T-cell (primary cell): ENCODE results near the gene NRF1. TPM values are rescaled to one million over a fixed set of nuclear protein-coding genes. Genes with fewer than 3 reads are reported as not detected.

ENCODE experiments used
- ATAC-seq, 4 experiments: fragments of 200-7000 bp in 3 of 4; fragments of 150-1000 bp in 1 of 4; cut with Tn5 transposase; replicated peaks in 1 of 4; 1 replicate in 3 of 4; 2 replicates in 1 of 4; pipeline ENCODE4 v1.10.0; 2021; ENCODE audit warnings: moderate library complexity in 3 of 4, mild to moderate bottlenecking in 2 of 4, moderate number of reproducible peaks in 1 of 4
- CTCF ChIA-PET, 2 donors: fragments of 300-600 bp; sonication (Branson Sonifier 250); formaldehyde crosslinking; loops; one replicate each; lab custom pipeline; 2022; ENCODE audit warnings: antibody characterized with exemption in 2 of 2; lab: Charles Lee
- POLR2A ChIA-PET, 2 donors: fragments of 300-600 bp; sonication (Branson Sonifier 250); formaldehyde crosslinking; loops; one replicate each; lab custom pipeline; 2022; ENCODE audit warnings: antibody characterized with exemption in 2 of 2; lab: Charles Lee
- DNase-seq, 35 experiments: peaks; one replicate each; pipeline versions ENCODE4 v3.0.0 to v3.0.0-alpha.2; 2013 to 2023
- H3K27ac ChIP-seq: one replicate; pipeline ENCODE4 v1.5.1; 2013; ENCODE audit warnings: low read length
- H3K27me3 ChIP-seq, 2 experiments: replicated peaks in 1 of 2; 1 replicate in 1 of 2; 2 replicates in 1 of 2; pipeline versions ENCODE4 v1.6.1 to v1.7.0; 2013; ENCODE audit warnings: low read length in 1 of 2, mixed read lengths in 1 of 2; ENCODE audit not compliant: control insufficient read depth in 2 of 2, insufficient read depth in 2 of 2; ENCODE audit errors: extremely low read depth in 1 of 2
- H3K36me3 ChIP-seq, 2 donors: 1 replicate in 1 of 2; 2 replicates in 1 of 2; pipeline versions ENCODE4 v1.6.1 to v1.7.0; 2013; ENCODE audit warnings: low read length in 1 of 2; ENCODE audit not compliant: control insufficient read depth in 2 of 2, insufficient read depth in 1 of 2; ENCODE audit errors: extremely low read depth in 1 of 2
- H3K4me1 ChIP-seq, 2 experiments: 1 replicate in 1 of 2; 2 replicates in 1 of 2; pipeline versions ENCODE4 v1.6.1 to v1.7.0; 2013; ENCODE audit warnings: low read length in 2 of 2, mixed read lengths in 1 of 2; ENCODE audit not compliant: insufficient read depth in 2 of 2, control insufficient read depth in 1 of 2; ENCODE audit errors: extremely low read depth in 1 of 2
- H3K4me3 ChIP-seq, 2 donors: 1 replicate in 1 of 2; 2 replicates in 1 of 2; pipeline versions ENCODE4 v1.5.1 to v1.7.0; 2013; ENCODE audit warnings: mild to moderate bottlenecking in 2 of 2, low read length in 1 of 2, moderate library complexity in 1 of 2; ENCODE audit not compliant: control insufficient read depth in 1 of 2; ENCODE audit errors: extremely low read depth in 1 of 2
- H3K9me3 ChIP-seq: 2 replicates; pipeline ENCODE4 v1.7.0; 2013
- H3K27ac Mint-ChIP-seq, 2 donors: one replicate each; pipeline ENCODE4 v1.8.0; 2020 to 2021; ENCODE audit warnings: mild to moderate bottlenecking in 2 of 2, mixed read lengths in 2 of 2
- H3K27me3 Mint-ChIP-seq, 2 donors: one replicate each; pipeline ENCODE4 v1.8.0; 2021 to 2022; ENCODE audit warnings: mixed read lengths in 2 of 2
- H3K36me3 Mint-ChIP-seq: one replicate; pipeline ENCODE4 v1.8.0; 2021; ENCODE audit warnings: mixed read lengths
- H3K4me1 Mint-ChIP-seq, 3 donors: one replicate each; pipeline ENCODE4 v1.8.0; 2020 to 2022; ENCODE audit warnings: mixed read lengths in 3 of 3, mild to moderate bottlenecking in 1 of 3
- H3K4me3 Mint-ChIP-seq, 3 donors: one replicate each; pipeline ENCODE4 v1.8.0; 2020 to 2022; ENCODE audit warnings: mild to moderate bottlenecking in 3 of 3, mixed read lengths in 3 of 3, moderate library complexity in 3 of 3
- H3K9me3 Mint-ChIP-seq, 3 donors: one replicate each; pipeline ENCODE4 v1.8.0; 2020 to 2022; ENCODE audit warnings: mixed read lengths in 3 of 3
- WGBS: methylation state at CpG from one replicate; pipeline ENCODE4 v1.1.5; 2013; ENCODE audit warnings: missing lambda C conversion rate; ENCODE audit not compliant: insufficient coverage; 5-methylcytosine and 5-hydroxymethylcytosine counted together
- total RNA-seq, 35 experiments: library from RNA in 6 of 35; stranded (reverse) in 6 of 35; fragments of 120-200 nt in 1 of 35; gene quantifications; one replicate each; pipeline versions ENCODE4 v1.2.1 to v1.2.4 and lab custom pipeline; 2013 to 2026

NRF1 gene
- total RNA-seq, 5 donors from 2014 or later (not counting 1 experiment from before 2014, with no cell fraction given), result 31.5 to 38.0 (median 35.6) TPM

GRCh38 chr7:129784783-129785684, 173.5 kb downstream of the NRF1 start:
- H3K4me1 Mint-ChIP-seq, result peaks cover 40 to 50% (median 44%) of the 10 kb centered on the region in 3 donors
- peaks cover 27 to 89% of the 10 kb centered on the region in 2 experiments for H3K27me3 ChIP-seq
- peaks cover 59 to 75% of the 10 kb centered on the region in 2 donors for H3K27me3 Mint-ChIP-seq
- H3K9me3 Mint-ChIP-seq, result no peaks in the 10 kb centered on the region
- no peak overlapping the region for H3K27ac ChIP-seq
- WGBS, result 7% methylated on average over 24 of the region's 37 CpGs
- ChIA-PET CTCF (no interaction called here), POLR2A (no interaction called here)
- no peak overlapping the region for H3K27ac Mint-ChIP-seq
- no peaks in the 10 kb centered on the region for H3K9me3 ChIP-seq
- peak overlapping the region in 1 of 2 donors; percentile 46 for H3K4me3 ChIP-seq
- no peak for ATAC-seq
- DNase-seq, result peak in 1 of 35 experiments; percentile 12
- H3K4me1 ChIP-seq, result peaks cover 26 to 58% of the 10 kb centered on the region in 2 experiments
- no peaks in the 10 kb centered on the region for H3K36me3 ChIP-seq
- peak overlapping the region; percentile 41 to 86 (median 41) for H3K4me3 Mint-ChIP-seq
- no peaks in the 10 kb centered on the region for H3K36me3 Mint-ChIP-seq

DNA sequence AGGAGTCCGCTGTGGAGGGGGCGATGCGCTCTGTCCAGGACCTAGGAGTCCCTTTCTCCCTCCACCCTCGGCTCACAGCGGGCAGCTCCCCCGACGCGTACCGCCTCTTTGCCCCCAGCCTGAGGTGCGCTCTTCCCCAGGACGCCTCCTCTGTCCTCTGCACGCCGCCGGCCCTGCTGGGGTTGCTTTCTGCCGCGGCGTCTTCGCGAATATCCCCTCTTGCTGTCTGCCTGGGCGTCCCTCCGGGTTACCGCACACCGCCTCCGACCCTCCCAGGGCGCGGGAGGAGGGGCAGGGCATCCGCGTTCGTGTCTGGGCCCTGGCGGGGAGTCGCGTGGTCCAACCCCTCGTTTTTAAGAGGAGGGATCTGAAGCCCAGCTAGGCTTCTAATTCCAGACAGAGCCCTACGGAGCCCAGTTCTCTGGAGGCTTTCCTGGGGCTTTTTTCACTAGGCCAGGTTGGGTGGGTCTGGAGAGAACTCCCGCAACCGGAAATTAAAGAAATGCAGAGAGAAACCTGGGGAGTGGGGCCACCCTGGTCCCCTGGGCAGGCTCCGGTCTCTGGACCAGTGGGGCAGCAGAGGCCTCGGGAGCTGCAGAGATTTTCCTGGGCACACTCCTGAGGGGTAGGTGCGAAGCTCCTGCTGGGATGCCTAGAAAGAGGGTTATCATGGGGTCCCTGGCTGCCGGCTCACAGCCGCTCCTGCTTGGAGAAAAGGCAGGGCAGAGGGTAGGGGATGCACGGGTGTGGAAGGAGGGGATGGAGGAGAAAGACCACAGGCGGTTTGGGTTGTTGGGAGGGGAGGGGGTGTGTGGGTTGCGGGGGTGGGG, 174.4 kb downstream of the NRF1 start:
- peak overlapping the region; percentile 41 to 86 (median 41) for H3K4me3 Mint-ChIP-seq
- POLR2A ChIA-PET, result interaction anchor here in 1 of 2 donors (0.6 kb wide), 2 partner anchors 167 to 1775 kb away, joined by 3 read pairs; partner anchors contain the start of gene UBE2H

GRCh38 chr7:129786825-129787563, 175.5 kb downstream of the NRF1 start:
- Mint-ChIP-seq H3K36me3 (no peaks in the 10 kb centered on the region), H3K27ac (no peak overlapping the region), H3K4me3 (peak overlapping the region in 1 of 3 donors; percentile 86), H3K9me3 (no peaks in the 10 kb centered on the region), H3K4me1 (peaks cover 31 to 41% (median 36%) of the 10 kb centered on the region in 3 donors), H3K27me3 (peaks cover 54 to 74% of the 10 kb centered on the region in 2 donors)
- no peaks in the 10 kb centered on the region for H3K9me3 ChIP-seq
- H3K27me3 ChIP-seq, result peaks cover 28 to 81% of the 10 kb centered on the region in 2 experiments
- H3K27ac ChIP-seq, result no peak overlapping the region
- 54% methylated on average over 12 of the region's 13 CpGs for WGBS
- ChIA-PET POLR2A (interaction anchor here in 1 of 2 donors (0.6 kb wide), 1 partner anchor 1774 kb away, joined by 3 read pairs; no protein-coding TSS in a partner anchor), CTCF (no interaction called here)
- peaks cover 16 to 41% of the 10 kb centered on the region in 2 experiments for H3K4me1 ChIP-seq
- ATAC-seq (no peak), DNase-seq (no peak)
- no peak overlapping the region for H3K4me3 ChIP-seq
- no peaks in the 10 kb centered on the region for H3K36me3 ChIP-seq

More for the DNA sequence above, 174.4 kb downstream of the NRF1 start:
- peaks cover 39 to 50% (median 43%) of the 10 kb centered on the region in 3 donors for H3K4me1 Mint-ChIP-seq
- no peaks in the 10 kb centered on the region for H3K9me3 Mint-ChIP-seq
- Histone ChIP-seq H3K27ac (no peak overlapping the region), H3K36me3 (no peaks in the 10 kb centered on the region), H3K27me3 (peaks cover 31 to 90% of the 10 kb centered on the region in 2 experiments), H3K9me3 (no peaks in the 10 kb centered on the region), H3K4me3 (peak overlapping the region in 1 of 2 donors; percentile 46), H3K4me1 (peaks cover 22 to 52% of the 10 kb centered on the region in 2 experiments)
- 3% methylated on average over 33 of the region's 44 CpGs for WGBS
- H3K27ac Mint-ChIP-seq, result no peak overlapping the region
- CTCF ChIA-PET, result interaction anchor here in 1 of 2 donors (0.9 kb wide), 1 partner anchor 52 kb away, joined by 4 read pairs; no protein-coding TSS in a partner anchor
- DNase-seq (peak in 1 of 35 experiments; percentile 30), ATAC-seq (peak in 3 of 4 experiments; percentile 32 to 45 (median 37))
- no peaks in the 10 kb centered on the region for H3K36me3 Mint-ChIP-seq
- peaks cover 60 to 77% of the 10 kb centered on the region in 2 donors for H3K27me3 Mint-ChIP-seq

DNA sequence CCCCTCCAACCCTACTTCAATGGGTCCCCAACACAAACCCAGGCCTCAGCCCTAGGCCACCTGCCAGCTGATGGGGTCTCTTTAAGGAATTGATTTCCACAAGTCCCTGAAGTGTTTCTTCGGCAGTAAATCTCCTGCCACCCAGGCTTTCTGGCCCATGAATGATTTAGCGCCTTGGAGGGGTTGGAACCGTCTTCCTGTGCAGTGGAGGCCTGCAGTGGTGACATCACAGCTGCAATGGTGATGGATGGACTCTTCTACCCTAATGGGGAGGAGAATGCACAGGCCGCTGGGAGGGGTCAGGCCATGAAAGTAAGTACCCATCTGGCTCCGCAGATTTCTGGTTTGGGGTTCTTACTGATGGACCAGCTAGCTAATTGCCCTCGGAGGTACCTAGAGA, 177.5 kb downstream of the NRF1 start:
- DNase-seq (no peak), ATAC-seq (no peak)
- Mint-ChIP-seq H3K4me1 (peaks cover 14 to 23% (median 19%) of the 10 kb centered on the region in 3 donors), H3K36me3 (no peaks in the 10 kb centered on the region), H3K4me3 (no peak overlapping the region), H3K9me3 (no peaks in the 10 kb centered on the region), H3K27me3 (peaks cover 39 to 56% of the 10 kb centered on the region in 2 donors), H3K27ac (no peak overlapping the region)
- ChIA-PET CTCF (no interaction called here), POLR2A (no interaction called here)
- Histone ChIP-seq H3K36me3 (no peaks in the 10 kb centered on the region), H3K27me3 (peaks cover 17 to 68% of the 10 kb centered on the region in 2 experiments), H3K4me3 (no peak overlapping the region), H3K9me3 (no peaks in the 10 kb centered on the region), H3K27ac (no peak overlapping the region), H3K4me1 (peaks cover 4 to 22% of the 10 kb centered on the region in 2 experiments)
- WGBS, result 98% methylated on average over 4 of the region's 6 CpGs

GRCh38 chr7:129789652-129790051, 178.1 kb downstream of the NRF1 start:
- CTCF ChIA-PET, result no interaction called here
- Mint-ChIP-seq H3K4me3 (no peak overlapping the region), H3K4me1 (peaks cover 14 to 21% (median 17%) of the 10 kb centered on the region in 3 donors), H3K36me3 (no peaks in the 10 kb centered on the region), H3K9me3 (no peaks in the 10 kb centered on the region), H3K27ac (no peak overlapping the region), H3K27me3 (peaks cover 39 to 51% of the 10 kb centered on the region in 2 donors)
- H3K36me3 ChIP-seq, result no peaks in the 10 kb centered on the region
- no peaks in the 10 kb centered on the region for H3K9me3 ChIP-seq
- 50% methylated on average over 1 of the region's 1 CpG for WGBS
- H3K4me3 ChIP-seq, result no peak overlapping the region
- ATAC-seq, result no peak
- H3K27me3 ChIP-seq, result peaks cover 17 to 61% of the 10 kb centered on the region in 2 experiments
- POLR2A ChIA-PET, result interaction anchor here in 1 of 2 donors (0.6 kb wide), 1 partner anchor 63 kb away, joined by 7 read pairs; no protein-coding TSS in a partner anchor
- H3K27ac ChIP-seq, result no peak overlapping the region
- peaks cover 4 to 16% of the 10 kb centered on the region in 2 experiments for H3K4me1 ChIP-seq
- no peak for DNase-seq
